Activated CD8-positive, alpha-beta memory T cell treated with anti-CD3 and anti-CD28 coated beads for 36 hours (primary cell): ENCODE data around the gene HMGA1. TPM values are rescaled to one million over a fixed set of nuclear protein-coding genes. Genes with fewer than 3 reads are reported as not detected.

Experiments used
- CTCF ChIA-PET: fragments of 350-600 bp; sonication (Branson Sonifier 250); formaldehyde crosslinking; loops from one replicate; lab custom pipeline; 2021; ENCODE audit warnings: antibody characterized with exemption; lab: Charles Lee
- POLR2A ChIA-PET: fragments of 350-600 bp; sonication (Branson Sonifier 250); formaldehyde crosslinking; loops from one replicate; lab custom pipeline; 2021; ENCODE audit warnings: antibody characterized with exemption; lab: Charles Lee
- total RNA-seq, 2 experiments: library from RNA; stranded (reverse); gene quantifications; one replicate each; pipeline ENCODE4 v1.2.3, GENCODE V29; 2021

The HMGA1 gene
- total RNA-seq, 2 experiments from 2014 or later: 581 to 591 TPM

- CTCF ChIA-PET: no interaction called here
- POLR2A ChIA-PET: interaction anchor here (1.1 kb wide), 1 partner anchor 23 kb away, joined by 3 read pairs; the partner anchor contains the start of gene HMGA1
Measured at GRCh38 chr6:34213772-34214171, 22.9 kb upstream of the HMGA1 start.

GRCh38 chr6:34218691-34219090, 18.0 kb upstream of the HMGA1 start:
- ChIA-PET CTCF (interaction anchor here (0.7 kb wide), 1 partner anchor 587 kb away, joined by 3 read pairs; no protein-coding TSS in a partner anchor), POLR2A (no interaction called here)

GRCh38 chr6:34223381-34223955, 13.2 kb upstream of the HMGA1 start:
- POLR2A ChIA-PET: interaction anchor here (0.6 to 4.2 kb wide), 8 partner anchors 14 to 180 kb away, joined by 3 to 26 read pairs (median 6); partner anchors contain the start of genes HMGA1 and SMIM29
- CTCF ChIA-PET: interaction anchor here (1.2 to 1.4 kb wide), 3 partner anchors 13 to 25 kb away, joined by 4 to 13 read pairs (median 5); partner anchors contain the start of genes HMGA1 and SMIM29

- ChIA-PET CTCF (interaction anchor here (0.6 to 1.4 kb wide), 4 partner anchors 12 to 35 kb away, joined by 3 to 13 read pairs (median 4); partner anchors contain the start of genes HMGA1 and SMIM29), POLR2A (interaction anchor here (0.6 to 4.2 kb wide), 8 partner anchors 13 to 180 kb away, joined by 3 to 26 read pairs (median 6); partner anchors contain the start of genes HMGA1 and SMIM29)
Measured at GRCh38 chr6:34223956-34224940, 12.4 kb upstream of the HMGA1 start.

- ChIA-PET POLR2A (interaction anchor here (0.9 to 4.2 kb wide), 3 partner anchors 11 to 1954 kb away, joined by 4 to 26 read pairs (median 6); partner anchors contain the start of gene HMGA1), CTCF (no interaction called here)
Measured at GRCh38 chr6:34225551-34225950, 11.1 kb upstream of the HMGA1 start.

GRCh38 chr6:34226066-34226465, 10.6 kb upstream of the HMGA1 start:
- POLR2A ChIA-PET: interaction anchor here (0.9 to 1.0 kb wide), 2 partner anchors 18 to 1953 kb away, joined by 4 to 6 read pairs; no protein-coding TSS in a partner anchor
- CTCF ChIA-PET: no interaction called here

- ChIA-PET POLR2A (no interaction called here), CTCF (interaction anchor here (0.6 kb wide), 1 partner anchor 31 kb away, joined by 3 read pairs; no protein-coding TSS in a partner anchor)
Measured at GRCh38 chr6:34226731-34227586, 9.7 kb upstream of the HMGA1 start.

- ChIA-PET CTCF (interaction anchor here (0.6 to 1.3 kb wide), 2 partner anchors 31 to 32 kb away, joined by 3 to 5 read pairs; no protein-coding TSS in a partner anchor), POLR2A (no interaction called here)
Measured at GRCh38 chr6:34227761-34228421, 8.8 kb upstream of the HMGA1 start.

- CTCF ChIA-PET: no interaction called here
- POLR2A ChIA-PET: interaction anchor here (0.7 kb wide), 1 partner anchor 493 kb away, joined by 3 read pairs; no protein-coding TSS in a partner anchor
Measured at GRCh38 chr6:34229877-34230276, 6.8 kb upstream of the HMGA1 start.

- CTCF ChIA-PET: no interaction called here
Measured at GRCh38 chr6:34230653-34231371, 5.9 kb upstream of the HMGA1 start.

GRCh38 chr6:34231566-34232336, 4.9 kb upstream of the HMGA1 start:
- POLR2A ChIA-PET: interaction anchor here (0.6 kb wide), 1 partner anchor 12 kb away, joined by 5 read pairs; no protein-coding TSS in a partner anchor
- CTCF ChIA-PET: no interaction called here

More at GRCh38 chr6:34230653-34231371, 5.9 kb upstream of the HMGA1 start:
- POLR2A ChIA-PET: interaction anchor here (0.6 to 0.7 kb wide), 2 partner anchors 13 to 492 kb away, joined by 3 to 5 read pairs; no protein-coding TSS in a partner anchor

- ChIA-PET CTCF (no interaction called here), POLR2A (no interaction called here)
Measured at GRCh38 chr6:34232901-34233300, 3.8 kb upstream of the HMGA1 start.

GRCh38 chr6:34233867-34234266, 2.8 kb upstream of the HMGA1 start:
- CTCF ChIA-PET: no interaction called here
- POLR2A ChIA-PET: no interaction called here

- POLR2A ChIA-PET: no interaction called here
- CTCF ChIA-PET: no interaction called here
Measured at GRCh38 chr6:34234667-34235306, 1.9 kb upstream of the HMGA1 start.

GRCh38 chr6:34235307-34236130, 1.2 kb upstream of the HMGA1 start:
- POLR2A ChIA-PET: interaction anchor here (2.2 kb wide), 1 partner anchor 12 kb away, joined by 26 read pairs; no protein-coding TSS in a partner anchor
- CTCF ChIA-PET: interaction anchor here (1.3 kb wide), 1 partner anchor 13 kb away, joined by 7 read pairs; the partner anchor contains the start of gene SMIM29
